Mucosa of rectum (tissue), 2 donors: ENCODE measurements around the gene SLC1A3.
"Not testable (repeated sequence)": the region's sequence is repeated elsewhere in the genome, so short reads cannot be mapped to it uniquely, and the experiment has no call there.

ENCODE experiments used
- H3K27ac ChIP-seq, 2 donors: one replicate each; pipeline ENCODE4 v1.7.0; 2013; ENCODE audit warnings: inconsistent platforms in 2 of 2, low read depth in 2 of 2, low read length in 2 of 2
- H3K27me3 ChIP-seq, 2 donors: one replicate each; pipeline ENCODE4 v1.7.0; 2013; ENCODE audit warnings: low read length in 2 of 2; ENCODE audit not compliant: control insufficient read depth in 2 of 2, insufficient read depth in 2 of 2
- H3K36me3 ChIP-seq, 2 donors: one replicate each; pipeline ENCODE4 v1.7.0; 2013; ENCODE audit warnings: low read length in 2 of 2; ENCODE audit not compliant: control insufficient read depth in 2 of 2, insufficient read depth in 2 of 2
- H3K4me1 ChIP-seq, 2 donors: one replicate each; pipeline ENCODE4 v1.7.0; 2013; ENCODE audit warnings: low read length in 2 of 2, mild to moderate bottlenecking in 1 of 2; ENCODE audit not compliant: control insufficient read depth in 2 of 2, insufficient read depth in 2 of 2
- H3K4me3 ChIP-seq, 2 donors: one replicate each; pipeline ENCODE4 v1.7.0; 2013; ENCODE audit warnings: low read length in 2 of 2
- H3K9ac ChIP-seq, 2 donors: one replicate each; pipeline ENCODE4 v1.7.0; 2013; ENCODE audit warnings: low read length in 2 of 2, low read depth in 1 of 2, mild to moderate bottlenecking in 1 of 2
- H3K9me3 ChIP-seq, 2 donors: one replicate each; pipeline ENCODE4 v1.7.0; 2013; ENCODE audit warnings: low read length in 2 of 2; ENCODE audit not compliant: control insufficient read depth in 2 of 2
- donor health status: healthy.
- donor health status: Normal muscosa, but diverticular disease.

The SLC1A3 gene

GRCh38 chr5:36581070-36581469 lies 25.3 kb upstream of the SLC1A3 start:
- no peaks in the 10 kb centered on the region for H3K36me3 ChIP-seq
- H3K27me3 ChIP-seq, result no peaks in the 10 kb centered on the region
- H3K9ac ChIP-seq, result no peak overlapping the region
- no peaks in the 10 kb centered on the region for H3K9me3 ChIP-seq
- H3K4me3 ChIP-seq, result no peak overlapping the region
- H3K4me1 ChIP-seq, result no peaks in the 10 kb centered on the region
- H3K27ac ChIP-seq, result no peak overlapping the region

- no peaks in the 10 kb centered on the region for H3K4me1 ChIP-seq
- H3K27ac ChIP-seq, result no peak overlapping the region
- no peak overlapping the region for H3K4me3 ChIP-seq
- H3K9me3 ChIP-seq, result no peaks in the 10 kb centered on the region
- no peak overlapping the region for H3K9ac ChIP-seq
- peaks cover 0 to 3% of the 10 kb centered on the region in 2 donors for H3K27me3 ChIP-seq
- H3K36me3 ChIP-seq, result no peaks in the 10 kb centered on the region
These were observed 22.2 kb upstream of the SLC1A3 start for GRCh38 chr5:36584009-36584875.

- Histone ChIP-seq H3K36me3 (no peaks in the 10 kb centered on the region), H3K27ac (no peak overlapping the region), H3K9me3 (no peaks in the 10 kb centered on the region), H3K27me3 (peaks cover 0 to 3% of the 10 kb centered on the region in 2 donors), H3K9ac (no peak overlapping the region), H3K4me1 (no peaks in the 10 kb centered on the region), H3K4me3 (no peak overlapping the region)
These were observed 20.7 kb upstream of the SLC1A3 start for GRCh38 chr5:36585701-36586100.

GRCh38 chr5:36587354-36587753 lies 19.1 kb upstream of the SLC1A3 start:
- Histone ChIP-seq H3K27me3 (peaks cover 0 to 3% of the 10 kb centered on the region in 2 donors), H3K9ac (no peak overlapping the region), H3K27ac (no peak overlapping the region), H3K4me1 (no peaks in the 10 kb centered on the region), H3K9me3 (no peaks in the 10 kb centered on the region), H3K4me3 (no peak overlapping the region), H3K36me3 (no peaks in the 10 kb centered on the region)

GRCh38 chr5:36589735-36590134 lies 16.7 kb upstream of the SLC1A3 start:
- not testable (repeated sequence) for H3K27me3 ChIP-seq, H3K36me3 ChIP-seq, H3K27ac ChIP-seq, H3K4me3 ChIP-seq, H3K9ac ChIP-seq, H3K4me1 ChIP-seq, H3K9me3 ChIP-seq

- Histone ChIP-seq H3K9me3 (no peaks in the 10 kb centered on the region), H3K4me1 (no peaks in the 10 kb centered on the region), H3K36me3 (no peaks in the 10 kb centered on the region), H3K4me3 (no peak overlapping the region), H3K9ac (no peak overlapping the region), H3K27ac (no peak overlapping the region), H3K27me3 (peaks cover 0 to 3% of the 10 kb centered on the region in 2 donors)
These were observed 15.7 kb upstream of the SLC1A3 start for GRCh38 chr5:36590513-36591286.

GRCh38 chr5:36593867-36594266 lies 12.5 kb upstream of the SLC1A3 start:
- no peaks in the 10 kb centered on the region for H3K27me3 ChIP-seq
- no peaks in the 10 kb centered on the region for H3K36me3 ChIP-seq
- no peak overlapping the region for H3K9ac ChIP-seq
- no peaks in the 10 kb centered on the region for H3K4me1 ChIP-seq
- no peaks in the 10 kb centered on the region for H3K9me3 ChIP-seq
- no peak overlapping the region for H3K27ac ChIP-seq
- H3K4me3 ChIP-seq, result no peak overlapping the region

- H3K27ac ChIP-seq, result no peak overlapping the region
- H3K27me3 ChIP-seq, result no peaks in the 10 kb centered on the region
- H3K9me3 ChIP-seq, result no peaks in the 10 kb centered on the region
- no peaks in the 10 kb centered on the region for H3K36me3 ChIP-seq
- no peak overlapping the region for H3K4me3 ChIP-seq
- no peaks in the 10 kb centered on the region for H3K4me1 ChIP-seq
- no peak overlapping the region for H3K9ac ChIP-seq
These were observed 10.2 kb upstream of the SLC1A3 start for GRCh38 chr5:36596247-36596646.

- Histone ChIP-seq H3K9me3 (no peaks in the 10 kb centered on the region), H3K9ac (no peak overlapping the region), H3K27me3 (no peaks in the 10 kb centered on the region), H3K4me1 (no peaks in the 10 kb centered on the region), H3K27ac (no peak overlapping the region), H3K4me3 (no peak overlapping the region), H3K36me3 (no peaks in the 10 kb centered on the region)
These were observed 9.7 kb upstream of the SLC1A3 start for GRCh38 chr5:36596756-36597155.

GRCh38 chr5:36598045-36598444 lies 8.4 kb upstream of the SLC1A3 start:
- H3K4me1 ChIP-seq, result no peaks in the 10 kb centered on the region
- no peaks in the 10 kb centered on the region for H3K27me3 ChIP-seq
- H3K27ac ChIP-seq, result no peak overlapping the region
- no peak overlapping the region for H3K9ac ChIP-seq
- no peak overlapping the region for H3K4me3 ChIP-seq
- no peaks in the 10 kb centered on the region for H3K9me3 ChIP-seq
- no peaks in the 10 kb centered on the region for H3K36me3 ChIP-seq
